ENCODE measurements around the gene VSTM4. TPM values are rescaled to one million over a fixed set of nuclear protein-coding genes. Genes with fewer than 3 reads are reported as not detected.

VSTM4 gene
- total and polyA plus RNA-seq, 4 donors: 1.0 to 3.1 (median 2.0) TPM

DNA sequence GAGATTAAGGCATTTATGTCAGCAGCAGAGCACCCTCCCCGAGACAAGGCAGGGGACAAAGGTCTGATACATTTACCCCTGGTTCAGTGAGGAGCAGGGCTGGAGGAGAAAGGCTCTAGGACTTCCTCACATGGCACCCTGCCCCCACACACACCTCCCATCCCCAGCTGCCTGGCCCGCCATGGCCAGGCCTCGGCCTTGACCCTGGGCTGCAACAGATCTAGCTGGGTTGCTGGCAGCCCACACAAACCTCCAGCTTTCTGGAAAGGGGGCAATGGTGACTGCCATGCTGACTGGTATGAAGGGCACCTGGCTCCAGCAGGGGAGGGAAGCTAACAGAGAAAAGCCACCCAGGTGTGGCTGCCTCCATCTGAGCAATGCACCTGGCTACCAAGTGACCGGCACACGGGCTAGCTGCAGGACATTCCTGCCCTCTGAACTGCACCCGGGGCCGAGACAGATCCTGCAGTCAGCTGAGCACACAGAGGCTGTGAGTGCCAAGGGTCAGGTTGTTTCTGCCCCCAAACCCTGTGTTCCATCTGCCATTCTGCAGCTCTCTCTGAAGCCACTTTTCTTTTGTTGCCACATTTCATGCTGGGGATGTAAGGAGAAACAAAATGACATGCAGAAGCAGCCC, 89.9 kb downstream of the VSTM4 start (continued):
- TF ChIP-seq, protein P1, sequence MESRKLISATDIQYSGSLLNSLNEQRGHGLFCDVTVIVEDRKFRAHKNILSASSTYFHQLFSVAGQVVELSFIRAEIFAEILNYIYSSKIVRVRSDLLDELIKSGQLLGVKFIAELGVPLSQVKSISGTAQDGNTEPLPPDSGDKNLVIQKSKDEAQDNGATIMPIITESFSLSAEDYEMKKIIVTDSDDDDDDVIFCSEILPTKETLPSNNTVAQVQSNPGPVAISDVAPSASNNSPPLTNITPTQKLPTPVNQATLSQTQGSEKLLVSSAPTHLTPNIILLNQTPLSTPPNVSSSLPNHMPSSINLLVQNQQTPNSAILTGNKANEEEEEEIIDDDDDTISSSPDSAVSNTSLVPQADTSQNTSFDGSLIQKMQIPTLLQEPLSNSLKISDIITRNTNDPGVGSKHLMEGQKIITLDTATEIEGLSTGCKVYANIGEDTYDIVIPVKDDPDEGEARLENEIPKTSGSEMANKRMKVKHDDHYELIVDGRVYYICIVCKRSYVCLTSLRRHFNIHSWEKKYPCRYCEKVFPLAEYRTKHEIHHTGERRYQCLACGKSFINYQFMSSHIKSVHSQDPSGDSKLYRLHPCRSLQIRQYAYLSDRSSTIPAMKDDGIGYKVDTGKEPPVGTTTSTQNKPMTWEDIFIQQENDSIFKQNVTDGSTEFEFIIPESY (IDR thresholded peaks at IDR 0.05): no peak
- TF ChIP-seq, protein P2, sequence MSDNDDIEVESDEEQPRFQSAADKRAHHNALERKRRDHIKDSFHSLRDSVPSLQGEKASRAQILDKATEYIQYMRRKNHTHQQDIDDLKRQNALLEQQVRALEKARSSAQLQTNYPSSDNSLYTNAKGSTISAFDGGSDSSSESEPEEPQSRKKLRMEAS (IDR thresholded peaks at IDR 0.05): no peak
- TF ChIP-seq EGR1 (IDR thresholded peaks at IDR 0.05; ENCODE audit: low read depth in 2 of 2) (no peak), RXRA (IDR thresholded peaks at IDR 0.05) (peak; percentile 47 to 58)

DNA sequence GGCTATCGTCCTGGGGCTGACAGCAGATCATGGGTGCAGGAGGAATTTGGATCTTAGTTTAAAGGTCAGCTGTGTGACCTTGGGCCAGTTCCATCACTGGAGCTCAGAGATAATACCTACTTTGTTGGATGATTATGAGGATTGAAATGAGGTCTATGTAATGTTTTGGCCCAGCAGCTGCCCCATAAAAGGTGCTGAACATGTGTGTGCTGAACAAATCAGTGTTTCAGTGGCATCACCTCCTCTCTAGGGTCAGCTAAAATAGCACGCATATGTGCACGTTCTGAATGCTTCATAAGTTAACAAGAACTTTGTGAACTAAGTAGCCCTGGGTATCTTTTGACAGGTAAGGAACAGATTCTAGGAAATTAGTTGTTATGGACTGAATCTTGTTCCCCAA, 90.8 kb downstream of the VSTM4 start:
- DNase-seq (ENCODE audit: low spot score): no peak
- Histone ChIP-seq H3K36me3 (ENCODE audit: control insufficient read depth in 4 of 4, insufficient read depth in 3 of 4, low read depth in 1 of 4, low read length in 3 of 4) (no peaks in the 10 kb centered on the region), H3K27me3 (ENCODE audit: control insufficient read depth in 4 of 4, insufficient read depth in 4 of 4, low read length in 3 of 4) (no peaks in the 10 kb centered on the region), H3K9ac (ENCODE audit: low read depth in 1 of 2, low read length in 2 of 2) (no peak overlapping the region), H3K4me1 (ENCODE audit: control insufficient read depth in 4 of 4, insufficient read depth in 4 of 4, low read length in 3 of 4) (peaks cover 2 to 15% (median 12%) of the 10 kb centered on the region in 4 donors), H3K4me3 (ENCODE audit: low read depth in 1 of 3, low read length in 3 of 3) (no peak overlapping the region), H3K27ac (ENCODE audit: low read depth in 1 of 2, low read length in 2 of 2) (no peak overlapping the region), H3K9me3 (ENCODE audit: control insufficient read depth in 4 of 4, low read length in 3 of 4) (no peaks in the 10 kb centered on the region)
- WGBS: 73% methylated on average over 3 of the region's 3 CpGs
- no peak for TF ChIP-seq NR2F2 (IDR thresholded peaks at IDR 0.05)
- no peak for TF ChIP-seq FOXA2 (IDR thresholded peaks at IDR 0.05)
- TF ChIP-seq HNF4A (conservative IDR thresholded peaks at IDR 0.05): peak; percentile 48 to 72
- TF ChIP-seq GABPA (IDR thresholded peaks at IDR 0.05 in 1 of 2, conservative IDR thresholded peaks at IDR 0.05 in 1 of 2): no peak
- TF ChIP-seq, protein P3, sequence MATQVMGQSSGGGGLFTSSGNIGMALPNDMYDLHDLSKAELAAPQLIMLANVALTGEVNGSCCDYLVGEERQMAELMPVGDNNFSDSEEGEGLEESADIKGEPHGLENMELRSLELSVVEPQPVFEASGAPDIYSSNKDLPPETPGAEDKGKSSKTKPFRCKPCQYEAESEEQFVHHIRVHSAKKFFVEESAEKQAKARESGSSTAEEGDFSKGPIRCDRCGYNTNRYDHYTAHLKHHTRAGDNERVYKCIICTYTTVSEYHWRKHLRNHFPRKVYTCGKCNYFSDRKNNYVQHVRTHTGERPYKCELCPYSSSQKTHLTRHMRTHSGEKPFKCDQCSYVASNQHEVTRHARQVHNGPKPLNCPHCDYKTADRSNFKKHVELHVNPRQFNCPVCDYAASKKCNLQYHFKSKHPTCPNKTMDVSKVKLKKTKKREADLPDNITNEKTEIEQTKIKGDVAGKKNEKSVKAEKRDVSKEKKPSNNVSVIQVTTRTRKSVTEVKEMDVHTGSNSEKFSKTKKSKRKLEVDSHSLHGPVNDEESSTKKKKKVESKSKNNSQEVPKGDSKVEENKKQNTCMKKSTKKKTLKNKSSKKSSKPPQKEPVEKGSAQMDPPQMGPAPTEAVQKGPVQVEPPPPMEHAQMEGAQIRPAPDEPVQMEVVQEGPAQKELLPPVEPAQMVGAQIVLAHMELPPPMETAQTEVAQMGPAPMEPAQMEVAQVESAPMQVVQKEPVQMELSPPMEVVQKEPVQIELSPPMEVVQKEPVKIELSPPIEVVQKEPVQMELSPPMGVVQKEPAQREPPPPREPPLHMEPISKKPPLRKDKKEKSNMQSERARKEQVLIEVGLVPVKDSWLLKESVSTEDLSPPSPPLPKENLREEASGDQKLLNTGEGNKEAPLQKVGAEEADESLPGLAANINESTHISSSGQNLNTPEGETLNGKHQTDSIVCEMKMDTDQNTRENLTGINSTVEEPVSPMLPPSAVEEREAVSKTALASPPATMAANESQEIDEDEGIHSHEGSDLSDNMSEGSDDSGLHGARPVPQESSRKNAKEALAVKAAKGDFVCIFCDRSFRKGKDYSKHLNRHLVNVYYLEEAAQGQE (IDR thresholded peaks at IDR 0.05): no peak
- TF ChIP-seq, protein P1 (IDR thresholded peaks at IDR 0.05): no peak
- no peak for TF ChIP-seq RXRA (IDR thresholded peaks at IDR 0.05)
- TF ChIP-seq HNF4G (IDR thresholded peaks at IDR 0.05): peak; percentile 8
- no peak for TF ChIP-seq RAD21 (IDR thresholded peaks at IDR 0.05)
- no peak for TF ChIP-seq YY1 (IDR thresholded peaks at IDR 0.05)
- TF ChIP-seq JUND (IDR thresholded peaks at IDR 0.05): no peak

Measured in liver (tissue), 9 donors.